AG09309 (cell line): ENCODE data around the gene MMP28.

Experiments
- DNase-seq: peaks from one replicate; pipeline ENCODE4 v3.0.0-alpha.2; 2010; ENCODE audit warnings: low read depth
- H3K4me3 ChIP-seq: 2 replicates; pipeline ENCODE4 v1.5.1; 2011; ENCODE audit warnings: mild to moderate bottlenecking, low read depth, low read length, moderate library complexity; ENCODE audit not compliant: control insufficient read depth
- CTCF ChIP-seq: IDR thresholded peaks from 2 replicates; pipeline ENCODE4 v1.5.1; 2011; ENCODE audit warnings: mild to moderate bottlenecking, low read depth, low read length, inconsistent platforms; ENCODE audit not compliant: insufficient read depth, control insufficient read depth; ENCODE audit errors: missing control alignments

MMP28 gene

DNA sequence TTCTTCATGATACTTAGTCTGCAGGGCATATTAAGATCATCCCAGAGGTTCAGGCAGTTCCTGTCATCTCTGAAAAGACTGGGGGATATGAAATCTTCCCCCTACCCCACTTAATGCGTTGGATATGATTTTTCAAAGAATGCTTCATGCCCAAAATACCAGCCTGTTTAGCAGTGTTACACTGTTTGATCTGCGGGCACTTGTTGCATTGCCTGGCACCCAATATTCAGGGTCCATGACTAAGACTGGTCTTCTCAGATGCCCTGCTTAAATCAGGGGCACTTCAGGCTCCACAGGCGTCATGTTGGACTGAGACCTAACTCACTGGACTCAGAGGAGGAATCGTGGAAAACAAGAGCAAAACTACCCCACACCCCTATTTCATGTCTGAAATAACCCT is 70.4 kb downstream of the MMP28 start:
- no peak for TF ChIP-seq CTCF
- H3K4me3 ChIP-seq: no peak overlapping the region
- no peak for DNase-seq

DNA sequence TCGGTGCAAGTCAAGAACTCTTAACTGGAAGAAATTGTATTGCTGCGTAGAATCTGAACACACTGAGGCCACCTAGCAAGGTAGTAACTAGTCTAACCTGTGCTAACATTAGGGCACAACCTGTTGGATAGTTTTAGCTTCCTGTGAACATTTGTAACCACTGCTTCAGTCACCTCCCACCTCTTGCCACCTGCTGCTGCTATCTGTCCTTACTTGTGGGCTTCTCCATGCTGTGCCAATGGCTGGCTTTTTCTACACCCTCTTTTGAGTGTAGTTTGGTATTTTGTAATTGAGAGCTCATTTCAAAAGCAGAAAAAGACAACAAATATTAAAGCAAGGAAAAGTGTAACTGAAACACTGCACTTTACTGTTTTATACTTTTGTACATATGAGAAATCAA is 71.7 kb downstream of the MMP28 start:
- TF ChIP-seq CTCF: no peak
- no peak for DNase-seq
- H3K4me3 ChIP-seq: no peak overlapping the region

DNA sequence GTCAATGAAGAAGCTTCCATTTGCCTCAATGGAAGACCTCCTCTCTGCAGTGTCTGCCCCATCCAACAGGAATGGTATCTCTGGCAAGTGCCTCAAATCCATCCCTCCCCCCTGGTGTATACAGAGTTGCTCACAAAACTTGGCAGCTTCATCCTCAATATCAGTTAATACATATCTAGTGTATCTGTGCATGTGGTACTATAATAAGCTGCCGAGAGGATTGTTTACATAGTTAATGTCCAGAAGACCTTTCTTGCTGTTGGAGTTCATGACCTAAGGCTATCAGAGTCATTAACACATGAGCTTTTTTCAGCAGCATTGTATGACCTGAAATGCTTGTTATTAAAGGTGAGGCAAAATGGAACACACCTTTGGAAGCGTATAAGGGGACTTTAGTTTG is 78.0 kb downstream of the MMP28 start:
- no peak for TF ChIP-seq CTCF
- DNase-seq: no peak
- H3K4me3 ChIP-seq: no peak overlapping the region

GRCh38 chr17:35716897-35717465 is 78.5 kb downstream of the MMP28 start:
- TF ChIP-seq CTCF: no peak
- no peak for DNase-seq
- no peak overlapping the region for H3K4me3 ChIP-seq

DNA sequence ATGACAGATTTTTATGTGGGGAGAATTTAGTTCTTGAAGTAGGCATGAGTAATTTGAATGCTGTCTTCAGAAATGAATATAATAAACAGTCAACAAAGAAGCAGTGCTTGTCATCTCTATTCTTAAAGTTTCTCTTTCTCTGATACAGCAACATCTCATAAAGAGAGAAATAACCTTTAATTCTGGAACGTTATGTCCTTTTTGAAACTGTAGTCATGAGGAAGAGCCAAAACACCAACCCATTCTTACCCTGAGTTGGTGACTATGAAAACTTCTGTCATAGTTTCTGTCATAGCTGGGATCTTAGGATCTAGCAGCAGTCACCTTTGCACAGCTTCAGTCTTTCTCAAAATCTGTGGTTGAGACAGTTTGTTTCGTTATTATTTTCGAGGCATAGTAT is 79.3 kb downstream of the MMP28 start:
- no peak for DNase-seq
- H3K4me3 ChIP-seq: no peak overlapping the region
- TF ChIP-seq CTCF: no peak
